Measurements from ENCODE around the gene MAS1. TPM values are rescaled to one million over a fixed set of nuclear protein-coding genes. Genes with fewer than 3 reads are reported as not detected.
"Not testable (repeated sequence)": the region's sequence is repeated elsewhere in the genome, so short reads cannot be mapped to it uniquely, and the experiment has no call there.

The MAS1 gene
- total and polyA plus RNA-seq, 2 donors = under 0.01 to 0.02 TPM

GRCh38 chr6:159916752-159917151, 26.0 kb downstream of the MAS1 start:
- Histone ChIP-seq H3K4me1 (ENCODE audit: control insufficient read depth in 2 of 2, insufficient read depth in 2 of 2, low read length in 2 of 2) (no peaks in the 10 kb centered on the region), H3K4me3 (ENCODE audit: low read length in 2 of 2) (no peak overlapping the region), H3K9me3 (ENCODE audit: control insufficient read depth in 2 of 2, insufficient read depth in 1 of 2, low read length in 1 of 2) (no peaks in the 10 kb centered on the region), H3K27me3 (ENCODE audit: control insufficient read depth in 2 of 2, insufficient read depth in 1 of 2, low read length in 1 of 2) (peaks cover 0 to 11% of the 10 kb centered on the region in 2 donors), H3K36me3 (ENCODE audit: control insufficient read depth in 2 of 2, insufficient read depth in 2 of 2, low read length in 1 of 2) (no peaks in the 10 kb centered on the region), H3K27ac (ENCODE audit: low read depth in 1 of 2, low read length in 1 of 2) (no peak overlapping the region)
- WGBS = 88% methylated on average over 9 of the region's 9 CpGs
- DNase-seq (ENCODE audit: low read depth in 6 of 9, low spot score in 9 of 9) = no peak

GRCh38 chr6:159919011-159919511, 28.3 kb downstream of the MAS1 start:
- Histone ChIP-seq H3K27ac (ENCODE audit: low read depth in 1 of 2, low read length in 1 of 2) (no peak overlapping the region), H3K9me3 (ENCODE audit: control insufficient read depth in 2 of 2, insufficient read depth in 1 of 2, low read length in 1 of 2) (no peaks in the 10 kb centered on the region), H3K36me3 (ENCODE audit: control insufficient read depth in 2 of 2, insufficient read depth in 2 of 2, low read length in 1 of 2) (no peaks in the 10 kb centered on the region), H3K4me3 (ENCODE audit: low read length in 2 of 2) (no peak overlapping the region), H3K4me1 (ENCODE audit: control insufficient read depth in 2 of 2, insufficient read depth in 2 of 2, low read length in 2 of 2) (no peaks in the 10 kb centered on the region), H3K27me3 (ENCODE audit: control insufficient read depth in 2 of 2, insufficient read depth in 1 of 2, low read length in 1 of 2) (peaks cover 0 to 8% of the 10 kb centered on the region in 2 donors)
- 90% methylated on average over 7 of the region's 7 CpGs for WGBS
- no peak for DNase-seq (ENCODE audit: low read depth in 6 of 9, low spot score in 9 of 9)

GRCh38 chr6:159919800-159920199, 29.0 kb downstream of the MAS1 start:
- WGBS = 94% methylated on average over 6 of the region's 6 CpGs
- Histone ChIP-seq H3K27me3 (ENCODE audit: control insufficient read depth in 2 of 2, insufficient read depth in 1 of 2, low read length in 1 of 2) (peaks cover 0 to 8% of the 10 kb centered on the region in 2 donors), H3K36me3 (ENCODE audit: control insufficient read depth in 2 of 2, insufficient read depth in 2 of 2, low read length in 1 of 2) (no peaks in the 10 kb centered on the region), H3K4me3 (ENCODE audit: low read length in 2 of 2) (no peak overlapping the region), H3K9me3 (ENCODE audit: control insufficient read depth in 2 of 2, insufficient read depth in 1 of 2, low read length in 1 of 2) (no peaks in the 10 kb centered on the region), H3K4me1 (ENCODE audit: control insufficient read depth in 2 of 2, insufficient read depth in 2 of 2, low read length in 2 of 2) (no peaks in the 10 kb centered on the region), H3K27ac (ENCODE audit: low read depth in 1 of 2, low read length in 1 of 2) (no peak overlapping the region)
- DNase-seq (ENCODE audit: low read depth in 6 of 9, low spot score in 9 of 9) = no peak

GRCh38 chr6:159924150-159924549, 33.4 kb downstream of the MAS1 start:
- H3K36me3 ChIP-seq (ENCODE audit: control insufficient read depth in 2 of 2, insufficient read depth in 2 of 2, low read length in 1 of 2); H3K27me3 ChIP-seq (ENCODE audit: control insufficient read depth in 2 of 2, insufficient read depth in 1 of 2, low read length in 1 of 2); H3K4me3 ChIP-seq (ENCODE audit: low read length in 2 of 2); DNase-seq (ENCODE audit: low read depth in 6 of 9, low spot score in 9 of 9); H3K9me3 ChIP-seq (ENCODE audit: control insufficient read depth in 2 of 2, insufficient read depth in 1 of 2, low read length in 1 of 2); H3K27ac ChIP-seq (ENCODE audit: low read depth in 1 of 2, low read length in 1 of 2); H3K4me1 ChIP-seq (ENCODE audit: control insufficient read depth in 2 of 2, insufficient read depth in 2 of 2, low read length in 2 of 2): not testable (repeated sequence)
- 83% methylated on average over 2 of the region's 2 CpGs for WGBS

- Histone ChIP-seq H3K27me3 (ENCODE audit: control insufficient read depth in 2 of 2, insufficient read depth in 1 of 2, low read length in 1 of 2) (no peaks in the 10 kb centered on the region), H3K4me3 (ENCODE audit: low read length in 2 of 2) (no peak overlapping the region), H3K36me3 (ENCODE audit: control insufficient read depth in 2 of 2, insufficient read depth in 2 of 2, low read length in 1 of 2) (no peaks in the 10 kb centered on the region), H3K9me3 (ENCODE audit: control insufficient read depth in 2 of 2, insufficient read depth in 1 of 2, low read length in 1 of 2) (no peaks in the 10 kb centered on the region), H3K27ac (ENCODE audit: low read depth in 1 of 2, low read length in 1 of 2) (no peak overlapping the region), H3K4me1 (ENCODE audit: control insufficient read depth in 2 of 2, insufficient read depth in 2 of 2, low read length in 2 of 2) (peaks cover 0 to 2% of the 10 kb centered on the region in 2 donors)
- no peak for DNase-seq (ENCODE audit: low read depth in 6 of 9, low spot score in 9 of 9)
- 92% methylated on average over 5 of the region's 5 CpGs for WGBS
Measured at GRCh38 chr6:159926542-159927203, 35.9 kb downstream of the MAS1 start.

- H3K4me3 ChIP-seq (ENCODE audit: low read length in 2 of 2) = no peak overlapping the region
- DNase-seq (ENCODE audit: low read depth in 6 of 9, low spot score in 9 of 9) = peak in 1 of 9 donors; percentile 18
- H3K27me3 ChIP-seq (ENCODE audit: control insufficient read depth in 2 of 2, insufficient read depth in 1 of 2, low read length in 1 of 2) = peaks cover 0 to 5% of the 10 kb centered on the region in 2 donors
- H3K4me1 ChIP-seq (ENCODE audit: control insufficient read depth in 2 of 2, insufficient read depth in 2 of 2, low read length in 2 of 2) = peaks cover 0 to 2% of the 10 kb centered on the region in 2 donors
- WGBS = 44% methylated on average over 8 of the region's 8 CpGs
- no peaks in the 10 kb centered on the region for H3K9me3 ChIP-seq (ENCODE audit: control insufficient read depth in 2 of 2, insufficient read depth in 1 of 2, low read length in 1 of 2)
- no peaks in the 10 kb centered on the region for H3K36me3 ChIP-seq (ENCODE audit: control insufficient read depth in 2 of 2, insufficient read depth in 2 of 2, low read length in 1 of 2)
- H3K27ac ChIP-seq (ENCODE audit: low read depth in 1 of 2, low read length in 1 of 2) = no peak overlapping the region
Measured at GRCh38 chr6:159929819-159930218, 39.0 kb downstream of the MAS1 start.

- H3K4me1 ChIP-seq (ENCODE audit: control insufficient read depth in 2 of 2, insufficient read depth in 2 of 2, low read length in 2 of 2) = peaks cover 0 to 2% of the 10 kb centered on the region in 2 donors
- peaks cover 0 to 6% of the 10 kb centered on the region in 2 donors for H3K9me3 ChIP-seq (ENCODE audit: control insufficient read depth in 2 of 2, insufficient read depth in 1 of 2, low read length in 1 of 2)
- no peak overlapping the region for H3K27ac ChIP-seq (ENCODE audit: low read depth in 1 of 2, low read length in 1 of 2)
- no peak for DNase-seq (ENCODE audit: low read depth in 6 of 9, low spot score in 9 of 9)
- 97% methylated on average over 3 of the region's 3 CpGs for WGBS
- no peak overlapping the region for H3K4me3 ChIP-seq (ENCODE audit: low read length in 2 of 2)
- H3K36me3 ChIP-seq (ENCODE audit: control insufficient read depth in 2 of 2, insufficient read depth in 2 of 2, low read length in 1 of 2) = no peaks in the 10 kb centered on the region
- H3K27me3 ChIP-seq (ENCODE audit: control insufficient read depth in 2 of 2, insufficient read depth in 1 of 2, low read length in 1 of 2) = peaks cover 0 to 12% of the 10 kb centered on the region in 2 donors
Measured at GRCh38 chr6:159931112-159931511, 40.3 kb downstream of the MAS1 start.

GRCh38 chr6:159931846-159932245, 41.1 kb downstream of the MAS1 start:
- H3K36me3 ChIP-seq (ENCODE audit: control insufficient read depth in 2 of 2, insufficient read depth in 2 of 2, low read length in 1 of 2) = no peaks in the 10 kb centered on the region
- H3K4me1 ChIP-seq (ENCODE audit: control insufficient read depth in 2 of 2, insufficient read depth in 2 of 2, low read length in 2 of 2) = peaks cover 0 to 2% of the 10 kb centered on the region in 2 donors
- WGBS = 88% methylated on average over 4 of the region's 4 CpGs
- H3K9me3 ChIP-seq (ENCODE audit: control insufficient read depth in 2 of 2, insufficient read depth in 1 of 2, low read length in 1 of 2) = peaks cover 0 to 6% of the 10 kb centered on the region in 2 donors
- H3K4me3 ChIP-seq (ENCODE audit: low read length in 2 of 2) = no peak overlapping the region
- H3K27me3 ChIP-seq (ENCODE audit: control insufficient read depth in 2 of 2, insufficient read depth in 1 of 2, low read length in 1 of 2) = peaks cover 0 to 12% of the 10 kb centered on the region in 2 donors
- no peak for DNase-seq (ENCODE audit: low read depth in 6 of 9, low spot score in 9 of 9)
- no peak overlapping the region for H3K27ac ChIP-seq (ENCODE audit: low read depth in 1 of 2, low read length in 1 of 2)

GRCh38 chr6:159933077-159933476, 42.3 kb downstream of the MAS1 start:
- H3K4me3 ChIP-seq (ENCODE audit: low read length in 2 of 2) = no peak overlapping the region
- H3K9me3 ChIP-seq (ENCODE audit: control insufficient read depth in 2 of 2, insufficient read depth in 1 of 2, low read length in 1 of 2) = peaks cover 0 to 6% of the 10 kb centered on the region in 2 donors
- 98% methylated on average over 1 of the region's 1 CpG for WGBS
- H3K27ac ChIP-seq (ENCODE audit: low read depth in 1 of 2, low read length in 1 of 2) = no peak overlapping the region
- H3K4me1 ChIP-seq (ENCODE audit: control insufficient read depth in 2 of 2, insufficient read depth in 2 of 2, low read length in 2 of 2) = peaks cover 0 to 2% of the 10 kb centered on the region in 2 donors
- no peaks in the 10 kb centered on the region for H3K36me3 ChIP-seq (ENCODE audit: control insufficient read depth in 2 of 2, insufficient read depth in 2 of 2, low read length in 1 of 2)
- DNase-seq (ENCODE audit: low read depth in 6 of 9, low spot score in 9 of 9) = no peak
- H3K27me3 ChIP-seq (ENCODE audit: control insufficient read depth in 2 of 2, insufficient read depth in 1 of 2, low read length in 1 of 2) = peaks cover 0 to 12% of the 10 kb centered on the region in 2 donors
